ENCODE measurements around the gene RNASE13.

The RNASE13 gene

DNA sequence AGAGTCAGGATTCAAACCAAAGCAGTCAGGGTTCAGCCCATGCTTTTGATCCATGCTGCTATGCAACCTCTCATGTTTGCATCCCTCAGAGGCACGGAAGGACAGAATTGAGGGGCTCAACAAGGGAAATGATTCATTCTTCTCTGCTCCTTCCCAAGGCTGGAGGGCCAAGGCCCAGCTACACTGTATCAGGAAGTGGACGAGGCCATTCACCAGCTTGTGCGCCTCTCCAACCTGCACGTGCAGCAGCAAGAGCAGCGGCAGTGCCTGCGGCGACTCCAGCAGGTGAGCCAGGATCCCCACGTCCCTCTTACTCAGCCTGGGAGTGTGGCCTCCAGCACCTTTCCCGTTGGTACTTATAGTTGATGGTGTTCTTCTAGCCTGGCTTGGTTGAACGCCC lies 44.1 kb upstream of the RNASE13 start (continued):
- no peak for TF ChIP-seq ZFP37 (tag by site-specific recombination; IDR thresholded peaks at IDR 0.05)
- TF ChIP-seq ZNF777 (tag by site-specific recombination; IDR thresholded peaks at IDR 0.05; ENCODE audit: borderline replicate concordance), result no peak
- no peak for TF ChIP-seq HOXD13 (CRISPR knock-in tag; IDR thresholded peaks at IDR 0.05; ENCODE audit: borderline replicate concordance)
- TF ChIP-seq ZNF529 (tag by site-specific recombination; IDR thresholded peaks at IDR 0.05; ENCODE audit: insufficient replicate concordance), result no peak
- TF ChIP-seq ZNF37A (tag by site-specific recombination; IDR thresholded peaks at IDR 0.05), result no peak
- TF ChIP-seq ZNF140 (tag by site-specific recombination; IDR thresholded peaks at IDR 0.05), result no peak
- TF ChIP-seq ZFP41 (tag by site-specific recombination; IDR thresholded peaks at IDR 0.05; ENCODE audit: borderline replicate concordance), result no peak
- TF ChIP-seq, protein P1, sequence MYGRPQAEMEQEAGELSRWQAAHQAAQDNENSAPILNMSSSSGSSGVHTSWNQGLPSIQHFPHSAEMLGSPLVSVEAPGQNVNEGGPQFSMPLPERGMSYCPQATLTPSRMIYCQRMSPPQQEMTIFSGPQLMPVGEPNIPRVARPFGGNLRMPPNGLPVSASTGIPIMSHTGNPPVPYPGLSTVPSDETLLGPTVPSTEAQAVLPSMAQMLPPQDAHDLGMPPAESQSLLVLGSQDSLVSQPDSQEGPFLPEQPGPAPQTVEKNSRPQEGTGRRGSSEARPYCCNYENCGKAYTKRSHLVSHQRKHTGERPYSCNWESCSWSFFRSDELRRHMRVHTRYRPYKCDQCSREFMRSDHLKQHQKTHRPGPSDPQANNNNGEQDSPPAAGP (tag by site-specific recombination; IDR thresholded peaks at IDR 0.05), result no peak
- no peak for TF ChIP-seq ZNF184 (tag by site-specific recombination; IDR thresholded peaks at IDR 0.05)
- no peak for TF ChIP-seq GLIS1 (tag by site-specific recombination; IDR thresholded peaks at IDR 0.05)

DNA sequence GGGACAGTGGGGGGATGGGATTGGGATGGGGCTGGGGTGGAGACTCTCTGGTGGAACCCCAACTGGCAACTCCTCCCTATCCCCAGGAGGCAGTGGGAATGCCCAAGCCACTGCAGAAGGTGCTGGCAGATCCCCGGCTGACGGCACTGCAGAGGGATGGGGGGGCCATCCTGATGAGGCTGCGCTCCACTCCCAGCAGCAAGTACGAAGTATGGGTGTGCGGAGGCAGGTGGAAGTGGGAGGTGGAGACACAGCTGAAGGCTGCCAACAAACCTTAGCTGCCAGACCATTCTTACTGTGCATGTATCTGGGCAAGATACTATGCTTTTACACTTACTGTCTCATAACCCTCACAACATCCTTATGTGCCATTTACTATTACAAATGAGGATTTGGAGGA lies 43.7 kb upstream of the RNASE13 start:
- TF ChIP-seq ZNF747 (tag by site-specific recombination; IDR thresholded peaks at IDR 0.05) (no peak), ZNF341 (tag by site-specific recombination; IDR thresholded peaks at IDR 0.05; ENCODE audit: low read depth) (no peak), ZBTB1 (tag by site-specific recombination; IDR thresholded peaks at IDR 0.05) (no peak), ZNF529 (tag by site-specific recombination; IDR thresholded peaks at IDR 0.05; ENCODE audit: insufficient replicate concordance) (no peak), ZNF785 (tag by site-specific recombination; IDR thresholded peaks at IDR 0.05) (no peak), ZNF133 (tag by site-specific recombination; IDR thresholded peaks at IDR 0.05) (no peak), ZNF37A (tag by site-specific recombination; IDR thresholded peaks at IDR 0.05) (no peak), KLF10 (tag by site-specific recombination; IDR thresholded peaks at IDR 0.05) (no peak), ZNF221 (tag by site-specific recombination; IDR thresholded peaks at IDR 0.05; ENCODE audit: borderline replicate concordance) (no peak), ZNF521 (tag by site-specific recombination; IDR thresholded peaks at IDR 0.05) (no peak), HOXC10 (CRISPR knock-in tag; IDR thresholded peaks at IDR 0.05) (no peak)
- TF ChIP-seq, protein P2, sequence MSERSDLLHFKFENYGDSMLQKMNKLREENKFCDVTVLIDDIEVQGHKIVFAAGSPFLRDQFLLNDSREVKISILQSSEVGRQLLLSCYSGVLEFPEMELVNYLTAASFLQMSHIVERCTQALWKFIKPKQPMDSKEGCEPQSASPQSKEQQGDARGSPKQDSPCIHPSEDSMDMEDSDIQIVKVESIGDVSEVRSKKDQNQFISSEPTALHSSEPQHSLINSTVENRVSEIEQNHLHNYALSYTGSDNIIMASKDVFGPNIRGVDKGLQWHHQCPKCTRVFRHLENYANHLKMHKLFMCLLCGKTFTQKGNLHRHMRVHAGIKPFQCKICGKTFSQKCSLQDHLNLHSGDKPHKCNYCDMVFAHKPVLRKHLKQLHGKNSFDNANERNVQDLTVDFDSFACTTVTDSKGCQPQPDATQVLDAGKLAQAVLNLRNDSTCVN (tag by site-specific recombination; optimal IDR thresholded peaks at IDR 0.05), result no peak
- TF ChIP-seq, protein P3, sequence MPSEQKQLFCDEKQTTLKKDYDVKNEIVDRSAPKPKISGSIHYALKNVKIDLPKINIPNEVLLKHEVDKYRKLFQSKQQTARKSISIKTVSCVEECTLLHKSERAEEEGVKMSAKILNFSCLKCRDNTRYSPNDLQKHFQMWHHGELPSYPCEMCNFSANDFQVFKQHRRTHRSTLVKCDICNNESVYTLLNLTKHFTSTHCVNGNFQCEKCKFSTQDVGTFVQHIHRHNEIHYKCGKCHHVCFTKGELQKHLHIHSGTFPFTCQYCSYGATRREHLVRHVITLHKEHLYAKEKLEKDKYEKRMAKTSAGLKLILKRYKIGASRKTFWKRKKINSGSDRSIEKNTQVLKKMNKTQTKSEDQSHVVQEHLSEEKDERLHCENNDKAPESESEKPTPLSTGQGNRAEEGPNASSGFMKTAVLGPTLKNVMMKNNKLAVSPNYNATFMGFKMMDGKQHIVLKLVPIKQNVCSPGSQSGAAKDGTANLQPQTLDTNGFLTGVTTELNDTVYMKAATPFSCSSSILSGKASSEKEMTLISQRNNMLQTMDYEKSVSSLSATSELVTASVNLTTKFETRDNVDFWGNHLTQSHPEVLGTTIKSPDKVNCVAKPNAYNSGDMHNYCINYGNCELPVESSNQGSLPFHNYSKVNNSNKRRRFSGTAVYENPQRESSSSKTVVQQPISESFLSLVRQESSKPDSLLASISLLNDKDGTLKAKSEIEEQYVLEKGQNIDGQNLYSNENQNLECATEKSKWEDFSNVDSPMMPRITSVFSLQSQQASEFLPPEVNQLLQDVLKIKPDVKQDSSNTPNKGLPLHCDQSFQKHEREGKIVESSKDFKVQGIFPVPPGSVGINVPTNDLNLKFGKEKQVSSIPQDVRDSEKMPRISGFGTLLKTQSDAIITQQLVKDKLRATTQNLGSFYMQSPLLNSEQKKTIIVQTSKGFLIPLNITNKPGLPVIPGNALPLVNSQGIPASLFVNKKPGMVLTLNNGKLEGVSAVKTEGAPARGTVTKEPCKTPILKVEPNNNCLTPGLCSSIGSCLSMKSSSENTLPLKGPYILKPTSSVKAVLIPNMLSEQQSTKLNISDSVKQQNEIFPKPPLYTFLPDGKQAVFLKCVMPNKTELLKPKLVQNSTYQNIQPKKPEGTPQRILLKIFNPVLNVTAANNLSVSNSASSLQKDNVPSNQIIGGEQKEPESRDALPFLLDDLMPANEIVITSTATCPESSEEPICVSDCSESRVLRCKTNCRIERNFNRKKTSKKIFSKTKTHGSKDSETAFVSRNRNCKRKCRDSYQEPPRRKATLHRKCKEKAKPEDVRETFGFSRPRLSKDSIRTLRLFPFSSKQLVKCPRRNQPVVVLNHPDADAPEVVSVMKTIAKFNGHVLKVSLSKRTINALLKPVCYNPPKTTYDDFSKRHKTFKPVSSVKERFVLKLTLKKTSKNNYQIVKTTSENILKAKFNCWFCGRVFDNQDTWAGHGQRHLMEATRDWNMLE (tag by site-specific recombination; conservative IDR thresholded peaks at IDR 0.05; ENCODE audit: low read depth), result no peak
- TF ChIP-seq, protein P4, sequence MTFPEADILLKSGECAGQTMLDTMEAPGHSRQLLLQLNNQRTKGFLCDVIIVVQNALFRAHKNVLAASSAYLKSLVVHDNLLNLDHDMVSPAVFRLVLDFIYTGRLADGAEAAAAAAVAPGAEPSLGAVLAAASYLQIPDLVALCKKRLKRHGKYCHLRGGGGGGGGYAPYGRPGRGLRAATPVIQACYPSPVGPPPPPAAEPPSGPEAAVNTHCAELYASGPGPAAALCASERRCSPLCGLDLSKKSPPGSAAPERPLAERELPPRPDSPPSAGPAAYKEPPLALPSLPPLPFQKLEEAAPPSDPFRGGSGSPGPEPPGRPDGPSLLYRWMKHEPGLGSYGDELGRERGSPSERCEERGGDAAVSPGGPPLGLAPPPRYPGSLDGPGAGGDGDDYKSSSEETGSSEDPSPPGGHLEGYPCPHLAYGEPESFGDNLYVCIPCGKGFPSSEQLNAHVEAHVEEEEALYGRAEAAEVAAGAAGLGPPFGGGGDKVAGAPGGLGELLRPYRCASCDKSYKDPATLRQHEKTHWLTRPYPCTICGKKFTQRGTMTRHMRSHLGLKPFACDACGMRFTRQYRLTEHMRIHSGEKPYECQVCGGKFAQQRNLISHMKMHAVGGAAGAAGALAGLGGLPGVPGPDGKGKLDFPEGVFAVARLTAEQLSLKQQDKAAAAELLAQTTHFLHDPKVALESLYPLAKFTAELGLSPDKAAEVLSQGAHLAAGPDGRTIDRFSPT (tag by site-specific recombination; IDR thresholded peaks at IDR 0.05), result no peak
- TF ChIP-seq, protein P5, sequence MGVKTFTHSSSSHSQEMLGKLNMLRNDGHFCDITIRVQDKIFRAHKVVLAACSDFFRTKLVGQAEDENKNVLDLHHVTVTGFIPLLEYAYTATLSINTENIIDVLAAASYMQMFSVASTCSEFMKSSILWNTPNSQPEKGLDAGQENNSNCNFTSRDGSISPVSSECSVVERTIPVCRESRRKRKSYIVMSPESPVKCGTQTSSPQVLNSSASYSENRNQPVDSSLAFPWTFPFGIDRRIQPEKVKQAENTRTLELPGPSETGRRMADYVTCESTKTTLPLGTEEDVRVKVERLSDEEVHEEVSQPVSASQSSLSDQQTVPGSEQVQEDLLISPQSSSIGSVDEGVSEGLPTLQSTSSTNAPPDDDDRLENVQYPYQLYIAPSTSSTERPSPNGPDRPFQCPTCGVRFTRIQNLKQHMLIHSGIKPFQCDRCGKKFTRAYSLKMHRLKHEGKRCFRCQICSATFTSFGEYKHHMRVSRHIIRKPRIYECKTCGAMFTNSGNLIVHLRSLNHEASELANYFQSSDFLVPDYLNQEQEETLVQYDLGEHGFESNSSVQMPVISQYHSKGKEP (tag by site-specific recombination; IDR thresholded peaks at IDR 0.05), result no peak
- peaks cover 0 to 94% of the 10 kb centered on the region in 2 experiments; a peak in 1 of 3 replicates for H3K36me3 ChIP-seq (ENCODE audit: control insufficient read depth in 2 of 2, insufficient read depth in 1 of 2, low read length in 2 of 2)
- H3K4me1 ChIP-seq (ENCODE audit: control insufficient read depth, insufficient read depth, low read length), result no peaks in the 10 kb centered on the region
- no peak overlapping the region for H3K4me3 ChIP-seq (ENCODE audit: low read depth, low read length)
- no peak overlapping the region for H3K27ac ChIP-seq (ENCODE audit: extremely low read depth, low read depth, low read length)
- H3K9me3 ChIP-seq (ENCODE audit: control insufficient read depth, insufficient read depth, low read depth, low read length), result no peaks in the 10 kb centered on the region
- POLR2A ChIA-PET, result no interaction called here
- CTCF ChIA-PET, result interaction anchor here (0.6 to 3.0 kb wide), 4 partner anchors 14 to 142 kb away, joined by 4 to 16 read pairs (median 5); no protein-coding TSS in a partner anchor

All from HEK293 (cell line).